ENCODE results near the gene PADI4.

The PADI4 gene

GRCh38 chr1:17347769-17348592, 40.0 kb downstream of the PADI4 start:
- TF ChIP-seq CTCF (IDR thresholded peaks at IDR 0.05; ENCODE audit: control insufficient read depth, extremely low read depth, insufficient read depth) = no peak
- no peak overlapping the region for H3K4me3 ChIP-seq (ENCODE audit: low read depth, low read length)
- DNase-seq (ENCODE audit: low read depth) = no peak

- DNase-seq (ENCODE audit: low read depth) = no peak
- no peak for TF ChIP-seq CTCF (IDR thresholded peaks at IDR 0.05; ENCODE audit: control insufficient read depth, extremely low read depth, insufficient read depth)
- H3K4me3 ChIP-seq (ENCODE audit: low read depth, low read length) = no peak overlapping the region
Observed at GRCh38 chr1:17348593-17349234, 40.7 kb downstream of the PADI4 start.

GRCh38 chr1:17350083-17350482, 42.1 kb downstream of the PADI4 start:
- DNase-seq (ENCODE audit: low read depth) = no peak
- no peak overlapping the region for H3K4me3 ChIP-seq (ENCODE audit: low read depth, low read length)
- TF ChIP-seq CTCF (IDR thresholded peaks at IDR 0.05; ENCODE audit: control insufficient read depth, extremely low read depth, insufficient read depth) = no peak

- DNase-seq (ENCODE audit: low read depth) = no peak
- TF ChIP-seq CTCF (IDR thresholded peaks at IDR 0.05; ENCODE audit: control insufficient read depth, extremely low read depth, insufficient read depth) = no peak
- H3K4me3 ChIP-seq (ENCODE audit: low read depth, low read length) = no peak overlapping the region
Observed at GRCh38 chr1:17350928-17351446, 43.0 kb downstream of the PADI4 start.

- no peak overlapping the region for H3K4me3 ChIP-seq (ENCODE audit: low read depth, low read length)
- no peak for TF ChIP-seq CTCF (IDR thresholded peaks at IDR 0.05; ENCODE audit: control insufficient read depth, extremely low read depth, insufficient read depth)
- no peak for DNase-seq (ENCODE audit: low read depth)
Observed at GRCh38 chr1:17351598-17352324, 43.8 kb downstream of the PADI4 start.

GRCh38 chr1:17352419-17352909, 44.5 kb downstream of the PADI4 start:
- H3K4me3 ChIP-seq (ENCODE audit: low read depth, low read length) = no peak overlapping the region
- DNase-seq (ENCODE audit: low read depth) = no peak
- no peak for TF ChIP-seq CTCF (IDR thresholded peaks at IDR 0.05; ENCODE audit: control insufficient read depth, extremely low read depth, insufficient read depth)
